ENCODE data around the gene HSPA12A.

The HSPA12A gene

DNA sequence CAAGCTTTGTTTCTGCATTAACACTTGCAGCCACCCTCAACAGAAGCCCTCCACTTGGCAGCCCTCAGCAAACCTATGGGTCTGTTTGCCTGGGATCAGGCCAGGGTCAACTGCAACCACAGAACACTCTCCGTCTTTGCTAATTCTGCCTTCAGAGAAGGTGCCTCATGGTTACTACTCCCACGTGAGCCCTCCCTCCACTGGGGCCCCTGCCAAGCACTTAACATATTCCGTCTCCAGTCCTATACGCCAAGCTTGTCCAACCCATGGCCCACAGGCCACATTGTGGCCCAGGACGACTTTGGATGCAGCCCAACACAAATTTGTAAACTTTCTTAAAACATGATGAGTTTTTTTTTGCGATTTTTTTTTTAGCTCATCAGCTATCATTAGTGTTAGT lies 54.7 kb downstream of the HSPA12A start:
- no peak for DNase-seq
- TF ChIP-seq EZH2 (optimal IDR thresholded peaks at IDR 0.05; ENCODE audit: low read depth, low read length) (no peak), EZH2phosphoT487 (IDR thresholded peaks at IDR 0.05; ENCODE audit: low read length) (no peak)
- TF ChIP-seq, protein P1, sequence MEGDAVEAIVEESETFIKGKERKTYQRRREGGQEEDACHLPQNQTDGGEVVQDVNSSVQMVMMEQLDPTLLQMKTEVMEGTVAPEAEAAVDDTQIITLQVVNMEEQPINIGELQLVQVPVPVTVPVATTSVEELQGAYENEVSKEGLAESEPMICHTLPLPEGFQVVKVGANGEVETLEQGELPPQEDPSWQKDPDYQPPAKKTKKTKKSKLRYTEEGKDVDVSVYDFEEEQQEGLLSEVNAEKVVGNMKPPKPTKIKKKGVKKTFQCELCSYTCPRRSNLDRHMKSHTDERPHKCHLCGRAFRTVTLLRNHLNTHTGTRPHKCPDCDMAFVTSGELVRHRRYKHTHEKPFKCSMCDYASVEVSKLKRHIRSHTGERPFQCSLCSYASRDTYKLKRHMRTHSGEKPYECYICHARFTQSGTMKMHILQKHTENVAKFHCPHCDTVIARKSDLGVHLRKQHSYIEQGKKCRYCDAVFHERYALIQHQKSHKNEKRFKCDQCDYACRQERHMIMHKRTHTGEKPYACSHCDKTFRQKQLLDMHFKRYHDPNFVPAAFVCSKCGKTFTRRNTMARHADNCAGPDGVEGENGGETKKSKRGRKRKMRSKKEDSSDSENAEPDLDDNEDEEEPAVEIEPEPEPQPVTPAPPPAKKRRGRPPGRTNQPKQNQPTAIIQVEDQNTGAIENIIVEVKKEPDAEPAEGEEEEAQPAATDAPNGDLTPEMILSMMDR (IDR thresholded peaks at IDR 0.05; ENCODE audit: low read length) = no peak
- H3K9me2 ChIP-seq (replicated peaks; ENCODE audit: insufficient read depth, low read length) = no peaks in the 10 kb centered on the region

DNA sequence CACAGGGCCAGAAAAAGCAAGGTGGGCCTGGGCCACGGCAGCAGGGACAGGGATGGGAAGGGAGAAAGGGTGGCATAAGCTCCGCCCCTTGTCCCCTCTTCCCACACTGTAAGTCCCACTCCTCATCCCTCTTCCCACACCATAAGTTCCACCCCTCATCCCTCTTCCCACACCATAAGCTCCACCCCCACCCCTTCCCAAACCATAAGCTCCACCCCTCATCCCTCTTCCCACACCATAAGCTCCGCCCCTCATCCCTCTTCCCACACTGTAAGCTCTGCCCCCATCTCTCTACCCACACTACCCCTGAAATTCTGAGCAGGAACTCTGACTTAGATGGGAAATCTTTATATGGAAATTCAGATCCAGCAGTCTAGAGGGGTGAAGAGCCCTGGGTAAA lies 55.7 kb downstream of the HSPA12A start:
- Histone ChIP-seq H2AFZ (ENCODE audit: low read length) (no peak overlapping the region), H3K9ac (ENCODE audit: low read length) (no peak overlapping the region), H3K9me3 (replicated peaks; ENCODE audit: insufficient read depth, low read length) (no peaks in the 10 kb centered on the region), H3K27me3 (replicated peaks; ENCODE audit: insufficient read depth, low read length) (no peaks in the 10 kb centered on the region), H4K20me1 (ENCODE audit: insufficient read depth, low read length) (no peaks in the 10 kb centered on the region), H3K4me2 (ENCODE audit: low read depth, low read length) (no peak overlapping the region), H3K9me2 (replicated peaks; ENCODE audit: insufficient read depth, low read length) (no peaks in the 10 kb centered on the region), H3K4me1 (ENCODE audit: low read length) (no peaks in the 10 kb centered on the region), H3F3A (ENCODE audit: insufficient read depth, low read length) (no peaks in the 10 kb centered on the region), H3K4me3 (ENCODE audit: low read length) (no peak overlapping the region), H3K36me3 (replicated peaks; ENCODE audit: insufficient read depth, low read length) (no peaks in the 10 kb centered on the region), H3K27ac (ENCODE audit: low read length) (no peak overlapping the region), H3K79me2 (ENCODE audit: low read length) (no peaks in the 10 kb centered on the region)
- no peak for TF ChIP-seq EZH2 (optimal IDR thresholded peaks at IDR 0.05; ENCODE audit: low read depth, low read length)
- TF ChIP-seq, protein P1 (IDR thresholded peaks at IDR 0.05; ENCODE audit: low read length) = no peak
- no peak for TF ChIP-seq EZH2phosphoT487 (IDR thresholded peaks at IDR 0.05; ENCODE audit: low read length)
- DNase-seq = no peak

More for the DNA sequence above, 54.7 kb downstream of the HSPA12A start:
- Histone ChIP-seq H2AFZ (ENCODE audit: low read length) (no peak overlapping the region), H4K20me1 (ENCODE audit: insufficient read depth, low read length) (no peaks in the 10 kb centered on the region), H3K4me2 (ENCODE audit: low read depth, low read length) (no peak overlapping the region), H3F3A (ENCODE audit: insufficient read depth, low read length) (no peaks in the 10 kb centered on the region), H3K79me2 (ENCODE audit: low read length) (no peaks in the 10 kb centered on the region), H3K4me3 (ENCODE audit: low read length) (no peak overlapping the region), H3K36me3 (replicated peaks; ENCODE audit: insufficient read depth, low read length) (no peaks in the 10 kb centered on the region), H3K27me3 (replicated peaks; ENCODE audit: insufficient read depth, low read length) (no peaks in the 10 kb centered on the region), H3K27ac (ENCODE audit: low read length) (no peak overlapping the region), H3K9ac (ENCODE audit: low read length) (no peak overlapping the region), H3K4me1 (ENCODE audit: low read length) (no peaks in the 10 kb centered on the region), H3K9me3 (replicated peaks; ENCODE audit: insufficient read depth, low read length) (no peaks in the 10 kb centered on the region)

DNA sequence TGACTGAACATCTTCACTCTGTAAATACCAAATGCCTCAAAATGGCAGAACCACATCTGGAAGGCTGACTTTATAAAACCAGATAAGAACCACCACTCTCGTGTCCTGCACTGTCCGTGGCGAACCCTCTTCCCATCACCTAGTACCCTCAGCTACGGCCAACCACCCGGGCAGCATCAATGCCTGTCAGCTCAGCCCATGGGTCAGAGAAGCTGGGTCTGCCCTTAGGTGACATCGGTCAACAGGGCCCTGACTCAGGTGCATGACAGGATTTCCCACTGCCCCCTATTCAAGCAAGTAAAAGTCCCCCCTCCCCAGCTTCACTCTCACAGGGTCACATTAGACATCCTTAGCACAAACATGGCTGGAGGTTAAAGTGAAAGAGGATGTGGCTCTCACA lies 56.6 kb downstream of the HSPA12A start:
- H3K4me3 ChIP-seq (ENCODE audit: low read length) = no peak overlapping the region
- H3K9ac ChIP-seq (ENCODE audit: low read length) = no peak overlapping the region
- H3F3A ChIP-seq (ENCODE audit: insufficient read depth, low read length) = no peaks in the 10 kb centered on the region
- no peak overlapping the region for H3K27ac ChIP-seq (ENCODE audit: low read length)
- no peak overlapping the region for H3K4me2 ChIP-seq (ENCODE audit: low read depth, low read length)
- H3K9me3 ChIP-seq (replicated peaks; ENCODE audit: insufficient read depth, low read length) = no peaks in the 10 kb centered on the region
- TF ChIP-seq, protein P1 (IDR thresholded peaks at IDR 0.05; ENCODE audit: low read length) = no peak
- TF ChIP-seq EZH2 (optimal IDR thresholded peaks at IDR 0.05; ENCODE audit: low read depth, low read length) (no peak), EZH2phosphoT487 (IDR thresholded peaks at IDR 0.05; ENCODE audit: low read length) (no peak)
- no peaks in the 10 kb centered on the region for H3K27me3 ChIP-seq (replicated peaks; ENCODE audit: insufficient read depth, low read length)
- no peak overlapping the region for H2AFZ ChIP-seq (ENCODE audit: low read length)
- H3K4me1 ChIP-seq (ENCODE audit: low read length) = no peaks in the 10 kb centered on the region
- no peak for DNase-seq
- H3K79me2 ChIP-seq (ENCODE audit: low read length) = no peaks in the 10 kb centered on the region
- H3K9me2 ChIP-seq (replicated peaks; ENCODE audit: insufficient read depth, low read length) = no peaks in the 10 kb centered on the region
- no peaks in the 10 kb centered on the region for H3K36me3 ChIP-seq (replicated peaks; ENCODE audit: insufficient read depth, low read length)
- no peaks in the 10 kb centered on the region for H4K20me1 ChIP-seq (ENCODE audit: insufficient read depth, low read length)

Data from MM.1S (cell line).